Body of pancreas (tissue), 4 donors: ENCODE results near the gene PAX9.

Experiments used
- CTCF ChIP-seq, 7 experiments: fragments of 450-650 bp in 4 of 7; fragments of 200-600 bp in 3 of 7; sonication (generic) in 3 of 7; IDR thresholded peaks; one replicate each; pipeline ENCODE4 v1.5.1; 2016 to 2019; ENCODE audit warnings: antibody characterized with exemption in 7 of 7
- POLR2A ChIP-seq, 3 donors: fragments of 450-650 bp; IDR thresholded peaks; one replicate each; pipeline ENCODE4 v1.6.1; 2016; ENCODE audit warnings: antibody characterized with exemption in 3 of 3, mild to moderate bottlenecking in 2 of 3

DNA sequence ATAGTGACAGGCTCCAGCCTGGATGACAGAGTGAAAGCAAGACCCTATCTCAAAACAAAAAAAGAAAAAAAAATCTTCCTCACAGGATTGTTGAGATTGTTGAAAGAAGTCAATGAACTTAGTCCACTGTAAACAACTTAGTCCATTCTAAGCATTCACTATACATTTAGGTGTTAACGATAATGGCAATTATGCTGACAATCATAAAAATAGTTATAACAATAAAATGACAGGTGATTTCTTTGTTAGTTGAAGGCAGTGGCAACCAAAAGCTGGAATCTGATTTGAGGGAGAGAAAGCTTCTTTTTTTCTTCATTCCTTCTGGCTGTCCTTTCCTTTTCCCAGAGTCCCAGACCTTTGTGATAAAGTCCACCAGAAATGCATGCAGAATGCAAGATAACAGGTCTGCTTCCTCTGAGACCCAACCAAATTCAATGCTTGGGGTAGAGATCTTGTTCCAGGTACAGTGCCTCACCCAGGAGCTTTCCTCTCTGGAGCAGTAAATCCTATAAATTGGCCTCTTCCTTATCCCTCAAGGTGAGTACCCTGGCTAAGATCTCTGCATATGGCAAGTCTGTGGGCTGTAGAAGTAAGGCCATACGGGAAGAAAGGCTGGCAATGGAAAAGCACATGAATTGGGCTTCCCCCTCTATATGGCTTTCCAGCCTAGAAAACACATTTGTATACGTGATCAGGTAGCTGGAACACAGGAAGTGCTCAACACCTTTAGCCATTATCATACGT lies 52.5 kb downstream of the PAX9 start:
- TF ChIP-seq CTCF (IDR thresholded peaks at IDR 0.05) (no peak), POLR2A (IDR thresholded peaks at IDR 0.05) (no peak)
